HepG2 (cell line): ENCODE results near the gene SLC35G2. TPM values are rescaled to one million over a fixed set of nuclear protein-coding genes. Genes with fewer than 3 reads are reported as not detected.

Source experiments
- HDAC2 ChIP-seq: sonication (generic); formaldehyde crosslinking; IDR thresholded peaks from 2 replicates; pipeline ENCODE4 v1.4.0; 2020; ENCODE audit warnings: missing genetic modification reagents
- IKZF4 ChIP-seq: sonication (generic); formaldehyde crosslinking; IDR thresholded peaks from 2 replicates; pipeline ENCODE4 v1.5.1; 2020; ENCODE audit warnings: borderline replicate concordance, mild to moderate bottlenecking, low read depth, missing genetic modification reagents; ENCODE audit errors: not compliant biosample characterization
- KDM2A ChIP-seq: sonication (generic); formaldehyde crosslinking; IDR thresholded peaks from 2 replicates; pipeline ENCODE4 v1.4.0; 2020; ENCODE audit warnings: low read depth, missing genetic modification reagents, borderline replicate concordance
- KLF13 ChIP-seq: sonication (generic); formaldehyde crosslinking; IDR thresholded peaks from 2 replicates; pipeline ENCODE4 v1.4.0; 2020; ENCODE audit warnings: mild to moderate bottlenecking, missing genetic modification reagents
- KLF16 ChIP-seq, 2 experiments: sonication (generic) in 1 of 2; formaldehyde crosslinking in 1 of 2; IDR thresholded peaks; 2 replicates each; pipeline versions ENCODE4 v1.6.1 to v1.8.0; 2016 to 2023; ENCODE audit warnings: missing genetic modification reagents in 2 of 2, missing compliant biosample characterization in 1 of 2
- MTF2 ChIP-seq: sonication (generic); formaldehyde crosslinking; IDR thresholded peaks from 2 replicates; pipeline ENCODE4 v1.5.0; 2020; ENCODE audit warnings: missing genetic modification reagents, borderline replicate concordance
- PITX1 ChIP-seq: sonication (generic); formaldehyde crosslinking; IDR thresholded peaks from 2 replicates; pipeline ENCODE4 v1.5.1; 2020; ENCODE audit warnings: mild to moderate bottlenecking, missing genetic modification reagents
- RFXAP ChIP-seq: sonication (generic); formaldehyde crosslinking; IDR thresholded peaks from 2 replicates; pipeline ENCODE4 v1.4.0; 2020; ENCODE audit warnings: missing genetic modification reagents, borderline replicate concordance
- SIX4 ChIP-seq: sonication (generic); formaldehyde crosslinking; IDR thresholded peaks from 2 replicates; pipeline ENCODE4 v1.4.0; 2020; ENCODE audit warnings: missing genetic modification reagents
- TAF15 ChIP-seq: fragments of 200-400 bp; formaldehyde crosslinking; IDR thresholded peaks from one replicate; pipeline ENCODE4 v1.6.1; 2018; ENCODE audit warnings: mild to moderate bottlenecking, low read depth, low read length; ENCODE audit not compliant: poor library complexity, severe bottlenecking
- ZNF335 ChIP-seq: sonication (generic); formaldehyde crosslinking; IDR thresholded peaks from 2 replicates; pipeline ENCODE4 v1.4.0; 2020; ENCODE audit warnings: missing genetic modification reagents
- ZNF451 ChIP-seq: sonication (generic); formaldehyde crosslinking; IDR thresholded peaks from 2 replicates; pipeline ENCODE4 v1.5.0; 2020; ENCODE audit warnings: mild to moderate bottlenecking, missing genetic modification reagents
- ZNF496 ChIP-seq: sonication (generic); formaldehyde crosslinking; IDR thresholded peaks from 2 replicates; pipeline ENCODE4 v1.8.1; 2023; ENCODE audit warnings: mild to moderate bottlenecking, moderate library complexity, missing genetic modification reagents; ENCODE audit not compliant: insufficient replicate concordance
- ZNF777 ChIP-seq: sonication (generic); formaldehyde crosslinking; IDR thresholded peaks from 2 replicates; pipeline ENCODE4 v1.4.0; 2020; ENCODE audit warnings: missing genetic modification reagents
- polyA plus RNA-seq, 8 experiments: library from polyadenylated mRNA; depleted of rRNA in 3 of 8; stranded (reverse) in 7 of 8; unstranded in 1 of 8; fragments of >200 nt; fragmentation: Illumina TruSeq in 4 of 8; extraction: Trizol in 4 of 8; gene quantifications; 2 replicates each; pipeline versions ENCODE4 v1.2.1 to v1.2.3, GENCODE V29; 2011 to 2016; ENCODE audit warnings: low read depth in 4 of 8, missing spikeins in 1 of 8, mixed read lengths in 1 of 8; ENCODE audit not compliant: insufficient read depth in 1 of 8
- total RNA-seq, 5 experiments: library from RNA; depleted of rRNA; stranded (reverse); fragments of >200 nt; fragmentation: Illumina TruSeq; extraction: Trizol; gene quantifications; 2 replicates each; pipeline ENCODE4 v1.2.3, GENCODE V29; 2016; ENCODE audit warnings: low read depth in 1 of 5
- TF ChIP-seq, protein P1 (sequence below): sonication (generic); formaldehyde crosslinking; IDR thresholded peaks from 2 replicates; pipeline ENCODE4 v1.8.1; 2023; ENCODE audit warnings: mild to moderate bottlenecking, inconsistent platforms, moderate library complexity, missing genetic modification reagents, borderline replicate concordance
- TF ChIP-seq, protein P2 (sequence below): sonication (generic); formaldehyde crosslinking; IDR thresholded peaks from 2 replicates; pipeline ENCODE4 v1.9.0; 2021; ENCODE audit warnings: missing genetic modification reagents, borderline replicate concordance
- TF ChIP-seq, protein P3 (sequence below): sonication (generic); formaldehyde crosslinking; IDR thresholded peaks from 2 replicates; pipeline ENCODE4 v1.4.0; 2020; ENCODE audit warnings: missing genetic modification reagents, borderline replicate concordance

The SLC35G2 gene
- total and polyA plus RNA-seq, 2 of the 13 experiments (the other 11 are each of a cell fraction or from before 2014, with no cell fraction given), result 7.6 to 10.3 TPM

DNA sequence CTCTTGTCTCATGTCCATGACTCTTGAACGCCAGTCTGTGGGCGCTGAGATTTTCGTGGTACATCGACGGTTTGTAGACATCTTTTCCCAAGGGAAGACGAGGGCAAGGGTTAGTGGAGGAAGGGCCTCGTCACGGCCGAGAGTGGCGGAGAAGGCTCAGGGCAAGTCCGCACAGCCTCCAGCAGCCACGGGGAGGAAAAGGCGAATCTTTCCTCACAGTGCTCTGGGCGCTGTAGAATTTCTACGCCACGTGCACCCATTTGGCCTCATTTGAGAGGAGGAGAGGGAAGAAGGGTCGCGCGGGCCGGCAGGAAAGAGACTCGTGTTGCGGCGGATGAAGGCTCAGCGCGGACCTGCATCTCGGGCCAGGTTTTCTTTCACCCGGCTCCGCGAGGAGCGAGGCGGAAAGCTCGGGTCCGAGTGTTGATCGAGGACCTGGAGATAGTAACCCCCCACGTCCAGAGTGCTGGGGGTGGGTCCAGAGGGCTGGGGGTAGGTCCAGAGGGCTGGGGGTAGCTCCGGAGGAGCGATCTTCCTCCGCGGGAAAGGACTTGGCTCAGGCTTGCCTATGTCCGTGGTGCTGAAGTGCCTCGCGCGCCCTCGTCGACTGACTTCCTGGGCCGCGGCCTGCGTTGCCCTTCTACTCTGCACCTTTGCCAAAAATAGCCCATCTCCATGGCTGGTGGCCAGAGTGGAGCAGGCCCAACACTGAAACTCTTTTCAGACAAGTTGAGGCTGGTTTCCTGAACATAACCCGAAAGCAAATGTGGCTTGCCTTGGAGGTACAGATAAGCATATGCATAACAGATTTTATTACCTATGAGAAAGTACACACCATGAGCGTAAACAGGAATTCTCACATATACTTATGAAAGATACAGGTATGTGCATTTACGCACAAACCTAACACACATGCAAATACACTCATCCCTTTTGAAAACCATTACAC, 1.1 kb downstream of the SLC35G2 start (continued):
- peak; percentile 76 for TF ChIP-seq ZNF777 (CRISPR knock-in tag)
- TF ChIP-seq MTF2 (CRISPR knock-in tag), result 0 out of 2 replicates have a peak, but pooled peaks have one; percentile 39
- no peak for TF ChIP-seq ZNF335
- no peak; the same call in 1 of the 2 replicates for TF ChIP-seq ZNF451 (CRISPR knock-in tag)
- TF ChIP-seq, protein P1, sequence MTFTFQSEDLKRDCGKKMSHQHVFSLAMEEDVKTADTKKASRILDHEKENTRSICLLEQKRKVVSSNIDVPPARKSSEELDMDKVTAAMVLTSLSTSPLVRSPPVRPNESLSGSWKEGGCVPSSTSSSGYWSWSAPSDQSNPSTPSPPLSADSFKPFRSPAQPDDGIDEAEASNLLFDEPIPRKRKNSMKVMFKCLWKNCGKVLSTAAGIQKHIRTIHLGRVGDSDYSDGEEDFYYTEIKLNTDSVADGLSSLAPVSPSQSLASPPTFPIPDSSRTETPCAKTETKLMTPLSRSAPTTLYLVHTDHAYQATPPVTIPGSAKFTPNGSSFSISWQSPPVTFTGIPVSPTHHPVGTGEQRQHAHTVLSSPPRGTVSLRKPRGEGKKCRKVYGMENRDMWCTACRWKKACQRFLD (CRISPR knock-in tag), result no peak; the same call in 1 of the 2 replicates
- no peak for TF ChIP-seq TAF15
- peak; percentile 29; the same call in 1 of the 2 replicates for TF ChIP-seq HDAC2 (CRISPR knock-in tag)
- TF ChIP-seq RFXAP (CRISPR knock-in tag), result no peak
- TF ChIP-seq, protein P2, sequence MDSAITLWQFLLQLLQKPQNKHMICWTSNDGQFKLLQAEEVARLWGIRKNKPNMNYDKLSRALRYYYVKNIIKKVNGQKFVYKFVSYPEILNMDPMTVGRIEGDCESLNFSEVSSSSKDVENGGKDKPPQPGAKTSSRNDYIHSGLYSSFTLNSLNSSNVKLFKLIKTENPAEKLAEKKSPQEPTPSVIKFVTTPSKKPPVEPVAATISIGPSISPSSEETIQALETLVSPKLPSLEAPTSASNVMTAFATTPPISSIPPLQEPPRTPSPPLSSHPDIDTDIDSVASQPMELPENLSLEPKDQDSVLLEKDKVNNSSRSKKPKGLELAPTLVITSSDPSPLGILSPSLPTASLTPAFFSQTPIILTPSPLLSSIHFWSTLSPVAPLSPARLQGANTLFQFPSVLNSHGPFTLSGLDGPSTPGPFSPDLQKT (CRISPR knock-in tag), result no peak
- TF ChIP-seq KDM2A (CRISPR knock-in tag), result peak; percentile 55; the same call in 1 of the 2 replicates
- no peak for TF ChIP-seq ZNF496
- no peak for TF ChIP-seq SIX4
- TF ChIP-seq, protein P3, sequence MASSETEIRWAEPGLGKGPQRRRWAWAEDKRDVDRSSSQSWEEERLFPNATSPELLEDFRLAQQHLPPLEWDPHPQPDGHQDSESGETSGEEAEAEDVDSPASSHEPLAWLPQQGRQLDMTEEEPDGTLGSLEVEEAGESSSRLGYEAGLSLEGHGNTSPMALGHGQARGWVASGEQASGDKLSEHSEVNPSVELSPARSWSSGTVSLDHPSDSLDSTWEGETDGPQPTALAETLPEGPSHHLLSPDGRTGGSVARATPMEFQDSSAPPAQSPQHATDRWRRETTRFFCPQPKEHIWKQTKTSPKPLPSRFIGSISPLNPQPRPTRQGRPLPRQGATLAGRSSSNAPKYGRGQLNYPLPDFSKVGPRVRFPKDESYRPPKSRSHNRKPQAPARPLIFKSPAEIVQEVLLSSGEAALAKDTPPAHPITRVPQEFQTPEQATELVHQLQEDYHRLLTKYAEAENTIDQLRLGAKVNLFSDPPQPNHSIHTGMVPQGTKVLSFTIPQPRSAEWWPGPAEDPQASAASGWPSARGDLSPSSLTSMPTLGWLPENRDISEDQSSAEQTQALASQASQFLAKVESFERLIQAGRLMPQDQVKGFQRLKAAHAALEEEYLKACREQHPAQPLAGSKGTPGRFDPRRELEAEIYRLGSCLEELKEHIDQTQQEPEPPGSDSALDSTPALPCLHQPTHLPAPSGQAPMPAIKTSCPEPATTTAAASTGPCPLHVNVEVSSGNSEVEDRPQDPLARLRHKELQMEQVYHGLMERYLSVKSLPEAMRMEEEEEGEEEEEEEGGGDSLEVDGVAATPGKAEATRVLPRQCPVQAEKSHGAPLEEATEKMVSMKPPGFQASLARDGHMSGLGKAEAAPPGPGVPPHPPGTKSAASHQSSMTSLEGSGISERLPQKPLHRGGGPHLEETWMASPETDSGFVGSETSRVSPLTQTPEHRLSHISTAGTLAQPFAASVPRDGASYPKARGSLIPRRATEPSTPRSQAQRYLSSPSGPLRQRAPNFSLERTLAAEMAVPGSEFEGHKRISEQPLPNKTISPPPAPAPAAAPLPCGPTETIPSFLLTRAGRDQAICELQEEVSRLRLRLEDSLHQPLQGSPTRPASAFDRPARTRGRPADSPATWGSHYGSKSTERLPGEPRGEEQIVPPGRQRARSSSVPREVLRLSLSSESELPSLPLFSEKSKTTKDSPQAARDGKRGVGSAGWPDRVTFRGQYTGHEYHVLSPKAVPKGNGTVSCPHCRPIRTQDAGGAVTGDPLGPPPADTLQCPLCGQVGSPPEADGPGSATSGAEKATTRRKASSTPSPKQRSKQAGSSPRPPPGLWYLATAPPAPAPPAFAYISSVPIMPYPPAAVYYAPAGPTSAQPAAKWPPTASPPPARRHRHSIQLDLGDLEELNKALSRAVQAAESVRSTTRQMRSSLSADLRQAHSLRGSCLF (CRISPR knock-in tag), result no peak; the same call in 1 of the 2 replicates
- TF ChIP-seq PITX1, result no peak
- TF ChIP-seq KLF16 (CRISPR knock-in tag; IDR thresholded peaks at IDR 0.05), result no peak
- TF ChIP-seq IKZF4, result peak; percentile 77
- TF ChIP-seq KLF13, result no peak
